Endothelial cell of umbilical vein (primary cell): ENCODE measurements around the gene SSTR5. TPM values are rescaled to one million over a fixed set of nuclear protein-coding genes. Genes with fewer than 3 reads are reported as not detected.

ENCODE experiments used
- BruUV-seq: library from RNA; stranded (reverse); fragments of 400-500 nt; replicated peaks from 2 replicates; lab custom pipeline; 2021; lab: Mats Ljungman, UMichigan
- CTCF ChIA-PET: fragments of 300-600, 350-600 bp; sonication (Branson Sonifier 250); formaldehyde crosslinking; loops from one replicate; lab custom pipeline; 2021; ENCODE audit warnings: antibody characterized with exemption, inconsistent platforms; lab: Charles Lee
- POLR2A ChIA-PET: fragments of 300-600, 350-600 bp; sonication (Branson Sonifier 250); formaldehyde crosslinking; loops from one replicate; lab custom pipeline; 2021; ENCODE audit warnings: antibody characterized with exemption, inconsistent platforms; lab: Charles Lee
- DNase-seq: peaks from one replicate; pipeline ENCODE4 v3.0.0-alpha.2; 2011; ENCODE audit warnings: low read depth, low spot score
- FAIRE-seq: peaks from 2 replicates; lab custom pipeline; 2011; peaks lifted over from hg19 to GRCh38; lab: Jason Lieb, UNC
- H2AFZ ChIP-seq: 2 replicates; pipeline ENCODE4 v1.6.0; 2012; ENCODE audit warnings: low read depth, low read length, control low read depth, inconsistent platforms
- H3K27ac ChIP-seq: 2 replicates; pipeline ENCODE4 v1.5.1; 2011; ENCODE audit warnings: low read depth, mild to moderate bottlenecking, control low read depth, low read length, moderate library complexity; ENCODE audit not compliant: insufficient read depth
- H3K27me3 ChIP-seq, 2 experiments: 2 replicates each; pipeline versions ENCODE4 v1.6.0 to v1.6.1; 2011; ENCODE audit warnings: low read length in 2 of 2, mixed read lengths in 1 of 2; ENCODE audit not compliant: control insufficient read depth in 2 of 2, insufficient read depth in 2 of 2
- H3K36me3 ChIP-seq, 2 experiments: 2 replicates in 1 of 2; 3 replicates in 1 of 2; pipeline ENCODE4 v1.5.1; 2011; ENCODE audit warnings: low read length in 2 of 2, mild to moderate bottlenecking in 1 of 2, moderate library complexity in 1 of 2; ENCODE audit not compliant: control insufficient read depth in 2 of 2, insufficient read depth in 2 of 2; ENCODE audit errors: extremely low read depth in 1 of 2
- H3K4me1 ChIP-seq: 3 replicates; pipeline ENCODE4 v1.5.1; 2011; ENCODE audit warnings: mild to moderate bottlenecking, low read length; ENCODE audit not compliant: control insufficient read depth, insufficient read depth; ENCODE audit errors: extremely low read depth
- H3K4me2 ChIP-seq: 2 replicates; pipeline ENCODE4 v1.6.1; 2011; ENCODE audit warnings: low read length, control low read depth, mixed read lengths; ENCODE audit not compliant: insufficient read depth
- H3K4me3 ChIP-seq, 3 experiments: fragments of 200-600 bp in 1 of 3; sonication (generic), shearing (Covaris generic) in 1 of 3; replicated peaks in 1 of 3; 2 replicates each; pipeline ENCODE4 v1.5.1; 2011 to 2016; ENCODE audit warnings: control low read depth in 3 of 3, low read length in 3 of 3, mild to moderate bottlenecking in 2 of 3, inconsistent platforms in 1 of 3, low read depth in 1 of 3, moderate library complexity in 1 of 3; ENCODE audit not compliant: insufficient read depth in 1 of 3
- H3K79me2 ChIP-seq: 2 replicates; pipeline ENCODE4 v1.6.0; 2012; ENCODE audit warnings: low read length, inconsistent platforms; ENCODE audit not compliant: control insufficient read depth, insufficient read depth
- H3K9ac ChIP-seq: replicated peaks from 2 replicates; pipeline ENCODE3; 2011; ENCODE audit warnings: low read length, control low read depth; ENCODE audit not compliant: insufficient read depth; ENCODE audit errors: extremely low read depth
- H3K9me1 ChIP-seq: replicated peaks from 3 replicates; pipeline ENCODE4 v1.6.0; 2011; ENCODE audit warnings: mild to moderate bottlenecking, low read length; ENCODE audit not compliant: control insufficient read depth, insufficient read depth; ENCODE audit errors: extremely low read depth
- H3K9me3 ChIP-seq: replicated peaks from 2 replicates; pipeline ENCODE4 v1.5.1; 2012; ENCODE audit warnings: low read length, inconsistent platforms; ENCODE audit not compliant: control insufficient read depth, insufficient read depth
- H4K20me1 ChIP-seq: replicated peaks from 2 replicates; pipeline ENCODE3; 2011; ENCODE audit warnings: mild to moderate bottlenecking, low read length; ENCODE audit not compliant: control insufficient read depth, insufficient read depth; ENCODE audit errors: extremely low read depth
- EZH2 ChIP-seq: IDR thresholded peaks from 2 replicates; pipeline ENCODE4 v1.6.1; 2012; ENCODE audit warnings: borderline replicate concordance, low read depth, mild to moderate bottlenecking, moderate library complexity, low read length, inconsistent platforms; ENCODE audit not compliant: severe bottlenecking
- FOS ChIP-seq: IDR thresholded peaks from 2 replicates; pipeline ENCODE4 v1.6.1; 2011; ENCODE audit warnings: mild to moderate bottlenecking, low read length, moderate library complexity, borderline replicate concordance; ENCODE audit not compliant: insufficient read depth
- GATA2 ChIP-seq: IDR thresholded peaks from 2 replicates; pipeline ENCODE4 v1.7.0; 2011; ENCODE audit warnings: low read depth, mild to moderate bottlenecking, moderate library complexity, mixed read lengths, low read length; ENCODE audit not compliant: insufficient read length, insufficient read depth
- JUN ChIP-seq: IDR thresholded peaks from 2 replicates; pipeline ENCODE4 v1.6.1; 2011; ENCODE audit warnings: borderline replicate concordance, low read depth; ENCODE audit not compliant: insufficient read length, insufficient read depth
- MAX ChIP-seq: IDR thresholded peaks from 2 replicates; pipeline ENCODE4 v1.6.1; 2011; ENCODE audit not compliant: insufficient read depth, insufficient read length
- MYC ChIP-seq: IDR thresholded peaks from one replicate; pipeline ENCODE4 v1.6.1; 2011; ENCODE audit warnings: mild to moderate bottlenecking, low read depth, low read length
- POLR2A ChIP-seq: IDR thresholded peaks from 2 replicates; pipeline ENCODE4 v1.6.1; 2012; ENCODE audit warnings: low read depth, mild to moderate bottlenecking, control low read depth, low read length
- POLR2AphosphoS5 ChIP-seq: IDR thresholded peaks from 2 replicates; pipeline ENCODE4 v1.6.1; 2012; ENCODE audit warnings: low read depth, mild to moderate bottlenecking, control low read depth, low read length, moderate library complexity; ENCODE audit not compliant: insufficient read depth
- dilution Hi-C: fragments of 300-500 bp; cut with MboI; formaldehyde crosslinking; loops from one replicate; pipeline ENCODE4 v1.15.0; 2019; ENCODE audit warnings: low sequenced_read_pairs; ENCODE audit not compliant: extremely low pct_ligation_motif_present
- intact Hi-C: fragments of 100-400 bp; cut with micrococcal nuclease; formaldehyde crosslinking; loops from one replicate; pipeline ENCODE4 v1.10.0; 2022
- polyA plus RNA-seq, 4 experiments: library from polyadenylated mRNA; depleted of rRNA in 3 of 4; stranded (reverse) in 3 of 4; unstranded in 1 of 4; fragments of >200 nt; gene quantifications; 2 replicates each; pipeline versions ENCODE4 v1.2.1 to v1.2.3, GENCODE V29; 2011 to 2012; ENCODE audit warnings: missing spikeins in 1 of 4
- total RNA-seq: library from RNA; stranded (reverse); gene quantifications from 2 replicates; pipeline ENCODE4 v1.2.3, GENCODE V29; 2021
- TF ChIP-seq, protein P1 (sequence below), 2 donors: IDR thresholded peaks; 1 replicate in 1 of 2; 2 replicates in 1 of 2; pipeline ENCODE4 v1.5.1; 2011; ENCODE audit warnings: low read length in 2 of 2, mild to moderate bottlenecking in 2 of 2, moderate library complexity in 2 of 2, control low read depth in 1 of 2, inconsistent platforms in 1 of 2, low read depth in 1 of 2; ENCODE audit not compliant: insufficient read depth in 1 of 2; ENCODE audit errors: extremely low read depth in 1 of 2

SSTR5 gene
- total and polyA plus RNA-seq, 2 donors (not counting 3 experiments of a cell fraction or from before 2014, with no cell fraction given) = 0.24 to 0.52 TPM

- no peak overlapping the region for H3K9ac ChIP-seq
Observed at GRCh38 chr16:1129106-1129960, 56.8 kb downstream of the SSTR5 start.

More at GRCh38 chr16:1129106-1129960, 56.8 kb downstream of the SSTR5 start:
- dilution Hi-C loops = no loop called here
- BruUV-seq = no TSS peak
- POLR2A ChIA-PET = no interaction called here
- Histone ChIP-seq H3K27ac (no peak overlapping the region), H4K20me1 (no peaks in the 10 kb centered on the region), H3K27me3 (no peaks in the 10 kb centered on the region), H3K79me2 (no peaks in the 10 kb centered on the region), H3K9me3 (no peaks in the 10 kb centered on the region), H3K9me1 (no peaks in the 10 kb centered on the region), H3K36me3 (no peaks in the 10 kb centered on the region), H3K4me2 (no peak overlapping the region), H3K4me1 (no peaks in the 10 kb centered on the region), H3K4me3 (no peak overlapping the region), H2AFZ (no peak overlapping the region)
- no peak for TF ChIP-seq POLR2AphosphoS5
- TF ChIP-seq, protein P1, sequence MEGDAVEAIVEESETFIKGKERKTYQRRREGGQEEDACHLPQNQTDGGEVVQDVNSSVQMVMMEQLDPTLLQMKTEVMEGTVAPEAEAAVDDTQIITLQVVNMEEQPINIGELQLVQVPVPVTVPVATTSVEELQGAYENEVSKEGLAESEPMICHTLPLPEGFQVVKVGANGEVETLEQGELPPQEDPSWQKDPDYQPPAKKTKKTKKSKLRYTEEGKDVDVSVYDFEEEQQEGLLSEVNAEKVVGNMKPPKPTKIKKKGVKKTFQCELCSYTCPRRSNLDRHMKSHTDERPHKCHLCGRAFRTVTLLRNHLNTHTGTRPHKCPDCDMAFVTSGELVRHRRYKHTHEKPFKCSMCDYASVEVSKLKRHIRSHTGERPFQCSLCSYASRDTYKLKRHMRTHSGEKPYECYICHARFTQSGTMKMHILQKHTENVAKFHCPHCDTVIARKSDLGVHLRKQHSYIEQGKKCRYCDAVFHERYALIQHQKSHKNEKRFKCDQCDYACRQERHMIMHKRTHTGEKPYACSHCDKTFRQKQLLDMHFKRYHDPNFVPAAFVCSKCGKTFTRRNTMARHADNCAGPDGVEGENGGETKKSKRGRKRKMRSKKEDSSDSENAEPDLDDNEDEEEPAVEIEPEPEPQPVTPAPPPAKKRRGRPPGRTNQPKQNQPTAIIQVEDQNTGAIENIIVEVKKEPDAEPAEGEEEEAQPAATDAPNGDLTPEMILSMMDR (IDR thresholded peaks at IDR 0.05; ENCODE audit: extremely low read depth in 1 of 2, insufficient read depth in 1 of 2, low read depth in 1 of 2, low read length in 2 of 2) = no peak
- TF ChIP-seq MYC = no peak
- no peak for TF ChIP-seq JUN
- no peak for TF ChIP-seq MAX
- no peak for TF ChIP-seq POLR2A
- no peak for TF ChIP-seq FOS
- no peak for TF ChIP-seq GATA2
- no peak for TF ChIP-seq EZH2
- FAIRE-seq = no peak
- CTCF ChIA-PET = no interaction called here
- DNase-seq = no peak
- intact Hi-C loops = no loop called here
